OCI-LY3 (cell line): Measurements from ENCODE around the gene UCP2.

Source experiments
- EZH2phosphoT487 ChIP-seq: fragments of 200-600 bp; shearing (Covaris generic); IDR thresholded peaks from 2 replicates; pipeline ENCODE4 v1.6.1; 2018; ENCODE audit warnings: antibody characterized with exemption, mixed run types, low read depth
- TF ChIP-seq, protein P1 (sequence below): fragments of 200-600, 300-600 bp; sonication (generic); IDR thresholded peaks from 2 replicates; pipeline ENCODE4 v1.5.1; 2014; ENCODE audit warnings: antibody characterized with exemption, low read length, low read depth

DNA sequence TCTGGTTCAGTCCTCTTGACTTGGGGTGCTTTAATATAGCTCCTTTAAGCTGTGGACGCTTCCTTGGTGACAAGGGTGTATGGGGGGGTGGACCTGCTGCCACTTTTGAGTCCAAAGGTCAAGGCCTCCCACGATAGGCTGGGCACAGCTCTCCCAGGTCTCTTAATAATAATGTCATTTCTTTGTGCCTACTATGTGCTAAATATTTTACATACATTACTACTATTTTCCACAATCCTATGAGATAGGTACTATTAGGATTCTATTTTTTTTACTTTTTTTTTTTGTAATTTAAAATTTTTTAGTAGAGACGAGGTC is 26.5 kb upstream of the UCP2 start:
- TF ChIP-seq, protein P1, sequence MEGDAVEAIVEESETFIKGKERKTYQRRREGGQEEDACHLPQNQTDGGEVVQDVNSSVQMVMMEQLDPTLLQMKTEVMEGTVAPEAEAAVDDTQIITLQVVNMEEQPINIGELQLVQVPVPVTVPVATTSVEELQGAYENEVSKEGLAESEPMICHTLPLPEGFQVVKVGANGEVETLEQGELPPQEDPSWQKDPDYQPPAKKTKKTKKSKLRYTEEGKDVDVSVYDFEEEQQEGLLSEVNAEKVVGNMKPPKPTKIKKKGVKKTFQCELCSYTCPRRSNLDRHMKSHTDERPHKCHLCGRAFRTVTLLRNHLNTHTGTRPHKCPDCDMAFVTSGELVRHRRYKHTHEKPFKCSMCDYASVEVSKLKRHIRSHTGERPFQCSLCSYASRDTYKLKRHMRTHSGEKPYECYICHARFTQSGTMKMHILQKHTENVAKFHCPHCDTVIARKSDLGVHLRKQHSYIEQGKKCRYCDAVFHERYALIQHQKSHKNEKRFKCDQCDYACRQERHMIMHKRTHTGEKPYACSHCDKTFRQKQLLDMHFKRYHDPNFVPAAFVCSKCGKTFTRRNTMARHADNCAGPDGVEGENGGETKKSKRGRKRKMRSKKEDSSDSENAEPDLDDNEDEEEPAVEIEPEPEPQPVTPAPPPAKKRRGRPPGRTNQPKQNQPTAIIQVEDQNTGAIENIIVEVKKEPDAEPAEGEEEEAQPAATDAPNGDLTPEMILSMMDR, result no peak
- TF ChIP-seq EZH2phosphoT487, result no peak
